ENCODE data around the gene CPNE8.

CPNE8 gene

GRCh38 chr12:38905480-38906351 lies at the start of gene CPNE8:
Gene CPNE8, minus strand, starts transcription at chr12:38905591. Its CDS starts 57 bp downstream, at chr12:38905534.
- no peak for TF ChIP-seq CTCF (IDR thresholded peaks at IDR 0.05; ENCODE audit: extremely low read depth, insufficient read depth, missing control alignments)
- peak; percentile 74 for DNase-seq (ENCODE audit: low spot score)
- in situ Hi-C loops (cut with MboI; ENCODE audit: low pct_unique_long_range_greater_than_20kb, low sequenced_read_pairs, unreplicated experiment): loop anchor here (10.0 to 25.0 kb wide), 3 partner anchors 131 to 568 kb away; no protein-coding TSS in a partner anchor

DNA sequence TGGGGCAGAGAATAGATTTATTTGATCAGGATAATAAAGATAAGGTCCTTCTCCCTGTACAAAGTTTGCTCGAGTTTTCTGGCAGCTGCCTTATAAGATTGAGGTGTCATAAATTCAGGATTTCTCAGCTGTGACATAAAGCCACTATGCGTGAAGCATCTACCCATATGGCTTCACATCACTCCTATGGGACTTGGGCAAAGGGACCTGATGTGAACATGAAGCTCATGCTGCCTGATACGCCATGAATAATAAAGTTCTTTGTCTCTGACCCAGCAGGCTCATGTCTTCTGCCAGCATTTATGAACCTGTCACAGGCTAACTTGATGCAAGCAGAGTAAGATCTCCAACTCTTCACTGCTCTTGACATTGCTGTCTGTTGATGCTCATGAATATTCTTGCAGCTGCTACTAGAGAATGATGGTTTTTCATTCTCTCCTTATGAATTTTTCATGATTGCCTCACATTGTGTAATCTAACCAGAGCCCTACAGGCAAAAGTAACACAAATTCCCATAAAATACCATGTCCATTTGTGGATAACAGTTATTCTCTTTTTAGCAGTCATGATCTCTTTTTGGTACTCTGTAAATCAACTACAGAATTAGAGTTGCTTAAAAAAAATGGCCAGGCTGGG lies 49.0 kb upstream of the CPNE8 start:
- in situ Hi-C loops (cut with MboI; ENCODE audit: low pct_unique_long_range_greater_than_20kb, low sequenced_read_pairs, unreplicated experiment): no loop called here
- TF ChIP-seq CTCF (IDR thresholded peaks at IDR 0.05; ENCODE audit: extremely low read depth, insufficient read depth, missing control alignments): no peak
- no peak for DNase-seq (ENCODE audit: low spot score)

DNA sequence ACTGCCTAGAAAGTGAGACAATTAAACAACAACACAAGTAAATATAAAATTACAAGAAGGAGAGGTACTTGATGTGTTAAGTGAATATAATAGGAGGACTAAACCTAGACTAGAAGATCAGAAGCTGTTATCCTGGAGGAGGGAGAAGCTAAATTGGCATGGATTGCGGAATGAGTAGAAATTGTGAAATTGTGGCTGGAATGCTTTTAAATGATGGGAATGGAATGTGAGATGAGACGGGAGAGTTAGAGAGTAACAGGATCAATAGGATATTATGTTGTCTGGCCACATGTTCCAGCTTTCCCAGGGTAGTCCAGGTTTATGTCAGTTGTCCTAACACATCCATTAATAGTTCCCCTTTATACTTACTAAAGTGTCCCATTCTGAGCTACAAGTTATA lies 44.0 kb upstream of the CPNE8 start:
- no peak for DNase-seq (ENCODE audit: low spot score)
- in situ Hi-C loops (cut with MboI; ENCODE audit: low pct_unique_long_range_greater_than_20kb, low sequenced_read_pairs, unreplicated experiment): no loop called here
- TF ChIP-seq CTCF (IDR thresholded peaks at IDR 0.05; ENCODE audit: extremely low read depth, insufficient read depth, missing control alignments): no peak

DNA sequence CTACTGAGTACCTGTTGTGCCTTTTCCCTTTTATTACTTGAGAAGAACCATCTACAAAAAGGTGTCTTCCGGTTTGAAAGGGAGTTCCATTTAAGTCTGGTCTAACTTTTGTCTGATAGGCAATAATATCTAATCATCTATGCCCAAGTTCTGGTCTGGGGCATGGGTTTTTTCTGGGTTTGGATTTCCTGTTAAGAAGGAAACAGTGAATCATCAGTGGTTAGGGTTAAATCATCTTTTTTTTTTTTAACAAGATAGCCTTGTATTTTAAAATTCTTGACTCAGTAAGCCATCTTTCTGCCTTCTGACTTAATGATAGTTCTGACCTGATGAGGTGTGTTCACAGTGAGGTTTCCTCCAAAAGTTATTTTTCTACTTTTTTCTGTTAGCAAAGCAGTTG lies 29.3 kb upstream of the CPNE8 start:
- in situ Hi-C loops (cut with MboI; ENCODE audit: low pct_unique_long_range_greater_than_20kb, low sequenced_read_pairs, unreplicated experiment): no loop called here
- DNase-seq (ENCODE audit: low spot score): no peak
- TF ChIP-seq CTCF (IDR thresholded peaks at IDR 0.05; ENCODE audit: extremely low read depth, insufficient read depth, missing control alignments): no peak

DNA sequence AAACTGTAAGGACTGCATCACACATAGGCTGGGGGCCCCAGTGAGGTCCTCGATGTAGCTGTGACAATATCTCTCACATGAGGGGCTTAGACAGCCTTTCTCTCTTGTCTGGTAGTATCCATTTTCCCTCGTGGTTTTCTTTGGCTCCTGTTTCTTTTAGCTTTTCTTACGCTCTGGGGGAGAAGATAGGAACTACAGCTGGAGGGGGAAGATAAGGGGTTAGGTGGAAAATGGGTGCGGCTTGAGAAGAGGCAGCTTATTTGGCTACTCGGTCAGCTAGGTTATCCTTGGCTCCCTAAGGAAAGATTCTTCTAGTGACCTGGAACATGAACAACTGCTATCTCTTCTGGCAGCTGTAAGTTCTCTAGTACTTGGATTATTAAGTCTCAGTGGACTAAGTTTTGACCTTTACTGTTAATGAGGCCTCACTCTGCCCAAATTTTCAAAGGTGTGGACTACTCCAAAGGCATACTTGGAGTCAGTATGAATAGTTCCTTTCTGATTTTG lies 28.7 kb upstream of the CPNE8 start:
- no peak for TF ChIP-seq CTCF (IDR thresholded peaks at IDR 0.05; ENCODE audit: extremely low read depth, insufficient read depth, missing control alignments)
- no peak for DNase-seq (ENCODE audit: low spot score)
- in situ Hi-C loops (cut with MboI; ENCODE audit: low pct_unique_long_range_greater_than_20kb, low sequenced_read_pairs, unreplicated experiment): no loop called here

DNA sequence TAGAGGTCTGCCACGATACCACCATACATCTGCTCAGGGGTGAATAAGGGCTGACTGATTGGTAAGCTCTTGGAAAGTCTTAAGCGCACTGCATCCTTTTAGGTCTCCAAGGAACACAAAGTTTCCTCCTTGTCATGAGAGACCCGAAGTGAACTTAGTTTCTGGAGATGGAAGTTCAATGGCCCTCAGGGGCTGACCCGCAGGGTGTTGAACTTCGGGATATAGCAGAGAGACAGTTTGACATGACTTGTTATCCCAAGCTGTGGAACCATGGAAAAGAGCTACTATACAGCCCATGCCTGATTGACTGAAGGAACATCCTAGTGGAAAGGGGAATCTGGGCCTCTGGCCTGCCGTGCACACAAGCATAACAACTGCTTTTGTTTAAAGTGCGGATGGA lies 26.9 kb upstream of the CPNE8 start:
- in situ Hi-C loops (cut with MboI; ENCODE audit: low pct_unique_long_range_greater_than_20kb, low sequenced_read_pairs, unreplicated experiment): no loop called here

More for the DNA sequence above, 26.9 kb upstream of the CPNE8 start:
- DNase-seq (ENCODE audit: low spot score): no peak
- no peak for TF ChIP-seq CTCF (IDR thresholded peaks at IDR 0.05; ENCODE audit: extremely low read depth, insufficient read depth, missing control alignments)

All from GM13977 (cell line).